NCI-H82 (cell line): ENCODE measurements around the gene SP4.
A peak's percentile ranks its signal among the peaks of the same experiment; 100 is the strongest.
"Not testable (repeated sequence)": the region's sequence is repeated elsewhere in the genome, so short reads cannot be mapped to it uniquely, and the experiment has no call there.

Experiments used
- DNase-seq: peaks from one replicate; lab custom pipeline; 2025; lab: John Stamatoyannopoulos, UW

The SP4 gene

DNA sequence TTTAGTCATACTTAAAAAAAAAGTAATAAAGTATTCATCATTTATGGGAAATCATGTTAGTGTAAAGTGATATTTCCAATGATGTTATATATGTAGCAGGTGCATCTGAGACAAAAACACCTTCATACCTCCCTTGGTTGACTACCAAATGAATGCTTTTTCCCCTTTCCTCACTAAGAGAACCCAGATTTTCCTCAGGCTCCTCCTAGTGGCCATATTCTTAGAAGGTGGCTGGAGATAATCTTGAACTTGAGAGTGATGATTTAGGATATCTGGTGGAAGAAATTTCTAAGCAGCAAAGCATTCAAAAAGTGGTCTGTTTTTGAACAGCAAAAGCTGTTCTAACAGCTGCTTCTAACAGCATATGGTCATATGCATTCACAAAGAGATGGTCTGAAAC, 98.1 kb downstream of the SP4 start:
- DNase-seq = peak; percentile 26

DNA sequence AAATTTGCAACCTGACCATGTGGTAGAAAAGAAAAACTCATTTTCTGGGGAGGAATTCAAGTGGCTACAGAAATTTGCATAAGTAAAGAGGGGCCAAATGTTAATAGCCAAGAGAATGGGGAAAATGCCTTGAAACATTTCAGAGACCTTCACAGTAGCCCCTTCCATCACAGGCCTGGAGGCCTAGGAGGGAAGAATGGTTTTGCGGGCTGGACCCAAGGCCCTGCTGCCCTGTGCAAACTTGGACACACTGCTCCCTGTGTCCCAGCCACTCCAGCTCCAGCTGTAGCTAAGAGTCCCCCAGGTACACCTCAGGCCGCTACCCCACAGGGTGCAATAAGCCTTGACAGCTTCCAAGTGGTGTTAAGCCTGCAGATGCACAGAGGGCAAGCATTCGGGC, 98.6 kb downstream of the SP4 start:
- DNase-seq = no peak

DNA sequence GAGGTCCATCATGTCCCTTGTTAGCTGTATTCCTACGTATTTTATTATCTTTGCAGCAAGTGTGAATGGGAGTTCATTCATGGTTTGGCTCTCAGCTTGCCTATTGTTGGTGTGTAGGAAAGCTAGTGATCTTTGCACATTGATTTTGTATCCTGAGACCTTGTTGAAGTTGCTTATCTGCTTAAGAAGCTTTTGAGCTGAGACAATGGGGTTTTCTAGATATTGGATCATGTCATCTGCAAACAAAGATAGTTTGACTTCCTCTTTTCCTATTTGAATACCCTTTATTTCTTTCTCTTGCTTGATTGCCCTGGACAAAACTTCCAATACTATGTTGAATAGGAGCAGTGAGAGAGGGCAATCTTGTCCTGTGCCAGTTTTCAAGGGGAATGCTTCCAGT, 104.6 kb downstream of the SP4 start:
- not testable (repeated sequence) for DNase-seq

DNA sequence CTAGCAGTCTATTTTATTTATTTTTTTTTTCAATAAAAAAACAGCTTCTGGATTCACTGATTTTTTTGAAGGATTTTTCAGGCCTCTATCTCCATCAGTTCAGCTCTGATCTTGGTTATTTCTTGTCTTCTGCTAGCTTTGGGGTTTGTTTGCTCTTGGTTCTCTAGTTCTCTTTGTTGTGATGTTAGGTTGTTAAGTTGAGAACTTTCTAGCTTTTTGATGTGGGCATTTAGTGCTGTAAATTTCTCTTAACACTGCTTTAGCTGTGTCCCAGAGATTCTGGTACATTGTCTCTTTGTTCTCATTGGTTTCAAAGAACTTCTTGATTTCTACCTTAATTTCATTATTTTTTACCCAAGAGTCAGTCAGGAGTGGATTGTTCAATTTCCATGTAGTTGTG, 105.8 kb downstream of the SP4 start:
- not testable (repeated sequence) for DNase-seq

DNA sequence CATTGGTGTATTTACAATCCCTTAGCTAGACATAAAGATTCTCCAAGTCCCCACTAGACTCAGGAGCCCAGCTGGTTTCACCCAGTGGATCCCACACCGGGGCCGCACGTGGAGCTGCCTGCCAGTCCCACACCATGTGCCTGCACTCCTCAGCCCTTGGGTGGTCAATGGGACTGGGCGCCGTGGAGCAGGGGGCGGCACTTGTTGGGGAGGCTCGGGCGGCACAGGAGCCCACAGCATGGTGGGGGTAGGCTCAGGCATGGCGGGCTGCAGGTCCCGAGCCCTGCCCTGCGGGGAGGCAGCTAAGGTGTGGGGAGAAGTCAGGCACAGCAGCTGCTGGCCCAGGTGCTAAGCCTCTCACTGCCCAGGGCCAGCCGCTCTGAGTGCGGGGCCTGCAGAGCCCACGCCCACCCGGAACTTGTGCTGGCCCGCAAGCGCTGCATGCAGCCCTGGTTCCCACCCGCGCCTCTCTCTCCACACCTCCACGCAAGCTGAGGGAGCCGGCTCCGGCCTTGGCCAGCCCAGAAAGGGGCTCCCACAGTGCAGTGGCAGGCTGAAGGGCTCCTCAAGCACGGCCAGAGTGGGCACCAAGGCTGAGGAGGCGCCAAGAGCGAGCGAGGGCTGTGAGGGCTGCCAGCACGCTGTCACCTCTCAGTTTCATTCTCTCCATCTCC, 108.7 kb downstream of the SP4 start:
- DNase-seq = not testable (repeated sequence)

DNA sequence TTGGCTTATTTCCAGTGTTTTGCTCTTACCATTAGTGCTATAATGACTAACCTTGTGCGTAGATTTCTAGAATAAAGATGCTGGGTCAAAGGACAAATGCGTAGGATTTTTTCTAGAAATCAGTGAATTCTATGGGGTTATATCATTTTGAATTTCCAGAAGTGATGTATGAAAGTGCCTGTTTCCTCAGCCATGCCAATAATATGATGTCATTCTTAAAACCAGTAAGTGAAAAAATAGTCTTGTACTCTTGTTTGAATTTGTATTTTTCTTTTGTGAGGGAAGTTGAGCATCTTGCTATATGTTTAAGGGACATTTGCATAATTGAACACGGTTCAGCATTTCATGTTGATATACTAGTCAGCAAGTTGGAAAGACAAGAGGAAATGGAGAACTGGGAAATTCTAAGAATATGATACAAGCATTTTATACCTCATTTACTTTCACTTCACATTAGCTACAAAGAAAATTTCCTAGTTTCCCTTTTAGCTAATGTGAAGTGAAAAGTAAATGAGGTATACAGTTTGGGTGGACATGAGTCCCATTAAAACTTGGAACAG, 111.1 kb downstream of the SP4 start:
- no peak for DNase-seq

DNA sequence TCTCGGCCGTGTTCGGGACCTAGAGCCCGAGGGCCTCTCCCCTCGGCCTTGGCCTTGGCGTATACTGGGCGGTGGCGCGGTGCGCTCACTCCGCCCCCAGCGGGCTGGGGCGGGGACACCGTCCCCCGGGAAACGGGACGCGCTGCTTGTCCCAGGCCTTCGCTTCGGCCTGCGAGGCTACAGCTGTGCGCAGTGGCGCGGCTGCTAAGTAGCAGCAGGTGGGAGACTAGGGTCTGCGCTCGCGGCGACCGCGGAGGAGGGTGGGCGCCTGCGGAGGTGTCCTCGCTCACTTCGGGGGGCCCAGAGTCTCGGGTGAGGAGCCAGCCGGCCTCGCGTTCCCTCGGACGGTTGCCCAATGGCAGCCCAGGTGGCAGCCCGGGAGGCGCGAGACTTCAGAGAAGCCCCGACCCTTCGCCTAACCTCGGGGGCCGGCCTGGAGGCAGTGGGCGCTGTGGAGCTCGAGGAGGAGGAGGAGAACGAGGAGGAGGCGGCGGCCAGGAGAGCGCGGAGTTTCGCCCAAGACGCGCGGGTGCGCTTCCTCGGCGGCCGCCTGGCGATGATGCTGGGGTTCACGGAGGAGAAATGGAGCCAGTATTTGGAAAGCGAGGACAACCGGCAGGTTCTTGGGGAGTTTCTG, 115.1 kb downstream of the SP4 start, which contains the start of gene DNAH11:
TSS of gene DNAH11 (plus strand) at position 149 of the 637 bp plus-strand sequence. CDS start at position 356, 207 bp downstream.
- peak; percentile 54 for DNase-seq

DNA sequence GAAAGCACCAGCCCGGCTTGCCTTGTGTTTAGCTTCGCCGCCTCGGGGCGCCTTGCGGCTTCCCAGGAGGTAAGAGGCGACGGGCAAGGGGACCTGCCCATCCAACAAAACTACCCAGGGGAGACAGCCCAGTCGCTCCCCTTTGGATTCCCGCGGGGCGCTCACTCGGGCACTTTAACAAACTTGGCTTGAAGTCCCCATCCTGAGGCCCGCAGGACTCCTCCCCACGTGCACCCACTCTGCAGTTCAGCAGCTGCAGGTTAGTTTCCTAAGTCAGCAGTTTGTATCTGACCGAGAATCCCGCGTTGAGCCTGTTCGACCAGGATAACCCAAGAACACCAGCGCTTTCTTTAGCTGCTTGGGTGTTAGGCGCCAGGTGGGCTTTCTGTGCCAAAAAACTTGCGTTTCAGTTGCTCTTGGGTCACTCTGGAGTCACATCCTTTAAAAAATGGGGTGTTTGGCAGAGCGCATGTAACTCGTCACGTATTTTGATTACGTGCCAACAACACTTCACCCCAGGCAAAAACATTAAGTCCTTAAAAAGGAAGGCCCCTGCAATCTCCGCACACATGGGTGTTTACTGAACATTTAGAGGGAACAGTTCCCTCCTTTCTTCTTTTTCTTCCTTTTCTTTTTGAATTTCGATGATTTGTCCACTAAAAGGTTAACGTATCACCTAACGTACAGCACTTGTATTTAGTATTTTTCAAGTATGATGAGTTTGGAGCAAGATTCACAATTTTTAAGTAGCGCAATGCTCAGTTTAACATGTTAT, 115.8 kb downstream of the SP4 start:
- DNase-seq = no peak

DNA sequence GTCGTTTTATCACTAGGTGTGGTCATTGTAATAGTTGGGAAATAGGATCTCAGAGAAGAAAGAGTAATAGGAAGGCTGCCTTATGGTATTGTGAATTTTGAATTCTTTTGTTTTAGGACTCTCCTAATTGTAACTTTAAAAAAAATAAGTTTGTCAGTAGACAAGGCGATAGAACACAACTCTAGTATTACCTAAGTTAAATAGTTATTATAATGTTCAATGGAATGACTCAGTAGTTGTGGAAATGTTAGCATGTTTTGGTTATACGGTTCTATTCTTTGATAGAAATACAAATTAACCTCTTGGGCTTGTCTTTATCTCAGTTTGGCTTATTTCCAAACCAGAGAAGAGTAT, 116.4 kb downstream of the SP4 start:
- no peak for DNase-seq

DNA sequence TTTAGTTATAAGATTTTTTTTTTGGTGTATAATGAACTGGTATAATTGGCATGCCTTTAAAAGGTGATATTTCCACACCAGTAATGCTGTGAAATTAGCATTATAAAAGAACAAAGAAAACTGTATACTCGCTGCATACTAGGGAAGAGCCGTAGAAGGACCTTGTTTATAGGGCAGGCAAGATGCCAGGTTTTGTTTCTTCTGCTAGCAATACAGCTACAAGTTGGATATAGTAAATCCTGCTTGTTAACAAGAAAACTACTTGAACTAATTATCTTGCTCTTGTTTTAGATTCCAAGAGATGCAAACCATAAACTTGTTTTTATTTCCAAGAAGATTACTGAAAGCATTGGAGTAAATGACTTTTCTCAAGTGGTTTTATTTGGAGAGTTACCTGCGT, 116.8 kb downstream of the SP4 start:
- DNase-seq = no peak

DNA sequence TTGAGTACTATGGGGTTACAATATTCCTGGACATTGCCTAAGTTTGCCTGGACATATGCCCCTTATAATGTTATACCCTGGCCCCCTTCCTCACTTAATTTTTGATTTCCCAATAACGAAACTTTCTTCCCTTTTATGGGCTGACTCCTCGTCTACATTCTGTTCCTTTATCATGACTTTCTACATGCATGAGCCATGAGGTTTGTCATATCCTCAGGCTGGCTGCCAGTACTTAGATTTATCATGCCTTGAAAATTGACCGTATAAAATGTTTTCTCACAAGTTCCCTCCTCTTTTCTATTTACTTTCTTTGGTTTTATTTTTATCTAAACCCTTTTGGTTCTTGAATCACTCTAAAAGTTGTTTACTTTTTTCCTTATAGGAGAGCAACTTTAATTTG, 119.6 kb downstream of the SP4 start:
- DNase-seq = no peak

DNA sequence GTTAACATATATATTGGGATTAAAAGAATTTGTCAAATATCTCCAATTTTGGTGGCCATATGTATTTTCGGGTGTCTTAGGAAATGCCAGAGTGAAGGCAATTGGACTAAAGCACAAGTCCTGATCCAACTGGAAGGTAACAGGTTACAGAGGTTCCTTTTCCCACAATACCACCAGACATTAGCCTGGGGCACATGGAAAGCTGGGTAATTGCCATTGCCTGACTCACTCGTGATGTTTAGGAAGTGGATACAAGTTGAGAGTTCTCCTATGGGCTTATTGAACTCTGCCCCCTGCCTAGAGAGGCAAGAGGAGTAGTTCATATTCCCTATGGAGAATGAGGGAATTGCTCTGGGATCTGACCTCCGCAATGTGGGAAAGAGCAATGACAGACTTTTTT, 120.6 kb downstream of the SP4 start:
- no peak for DNase-seq

DNA sequence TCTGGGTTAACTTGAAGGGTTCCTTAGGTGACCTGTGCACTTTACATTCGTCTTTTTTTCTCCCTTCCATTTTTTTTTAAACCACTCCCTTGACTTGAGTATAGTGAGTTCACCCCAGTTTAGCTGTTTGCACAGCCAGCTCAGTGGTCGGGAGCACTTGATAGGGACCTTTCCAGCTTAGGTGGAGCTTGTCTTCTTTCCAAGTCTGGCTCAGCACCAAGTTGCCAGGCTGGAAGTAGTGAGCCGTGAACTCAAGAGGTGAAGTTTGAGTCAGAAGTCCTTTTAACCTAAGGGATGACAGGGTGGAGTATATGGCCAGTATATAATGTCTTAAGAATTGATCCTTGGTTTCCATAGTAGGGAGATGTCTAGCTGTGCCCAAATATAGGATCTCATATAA, 122.2 kb downstream of the SP4 start:
- no peak for DNase-seq

DNA sequence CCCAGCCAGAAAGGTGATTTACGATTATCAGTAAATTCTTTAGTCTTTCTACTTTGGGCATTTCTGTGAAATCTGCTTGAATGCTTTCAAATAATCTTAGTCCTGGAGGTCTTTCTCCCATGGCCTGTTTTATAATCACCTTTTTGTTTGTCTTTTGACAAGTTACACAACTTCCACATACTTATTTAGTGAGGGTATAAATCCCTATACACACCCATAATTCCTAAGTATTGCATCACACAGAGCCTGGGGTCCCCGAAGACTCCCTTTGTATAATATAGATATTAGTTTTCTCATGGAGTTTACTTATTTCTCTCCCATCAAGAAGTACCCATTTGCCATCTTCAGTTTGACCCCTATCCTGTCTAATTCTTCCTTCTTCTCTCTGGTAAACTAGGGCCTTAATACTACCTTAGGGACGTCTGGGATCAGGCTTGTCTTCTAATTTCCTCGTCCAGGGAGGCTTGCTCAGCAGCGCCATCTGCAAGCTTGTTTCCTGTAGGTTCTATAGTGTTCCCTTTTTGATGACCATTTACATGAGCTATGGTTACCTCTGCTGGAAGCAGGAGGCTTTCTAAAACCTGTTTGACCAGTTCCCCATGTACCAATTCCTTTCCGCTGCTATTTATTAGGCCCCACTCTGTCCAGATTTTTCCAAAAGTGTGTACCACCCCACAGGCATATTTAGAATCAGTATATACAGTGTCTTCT, 123.1 kb downstream of the SP4 start:
- DNase-seq = no peak

DNA sequence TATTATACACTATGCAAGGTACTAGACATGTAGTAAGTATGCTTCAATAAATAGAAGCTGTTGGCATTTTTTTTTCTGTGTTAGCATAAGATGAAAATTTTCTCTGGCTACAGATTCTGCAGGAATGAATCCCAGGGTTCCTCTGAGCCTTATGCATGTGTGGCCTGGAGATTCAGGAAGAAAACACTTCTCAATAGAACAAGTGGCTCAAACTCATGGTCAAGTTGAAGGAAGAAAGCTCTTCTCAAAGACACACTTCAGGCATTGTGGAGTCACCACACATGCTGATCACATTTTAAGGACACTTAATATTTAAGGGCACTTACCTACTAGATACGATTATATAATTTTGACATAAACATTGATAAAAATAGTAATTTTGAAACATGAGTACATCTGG, 134.5 kb downstream of the SP4 start:
- no peak for DNase-seq
